CD4-positive, CD25-positive, alpha-beta regulatory T cell (primary cell): ENCODE results near the gene KRTAP23-1. TPM values are rescaled to one million over a fixed set of nuclear protein-coding genes. Genes with fewer than 3 reads are reported as not detected.

Experiments used
- polyA plus RNA-seq, 4 donors: library from polyadenylated mRNA; unstranded; fragments of 300-500 nt; fragmentation: Illumina TruSeq; gene quantifications; one replicate each; pipeline ENCODE4 v1.2.3, GENCODE V29; 2021
- total RNA-seq: library from RNA; stranded (reverse); gene quantifications from one replicate; pipeline ENCODE4 v1.2.3, GENCODE V29; 2022

The KRTAP23-1 gene
- total and polyA plus RNA-seq, 5 donors from 2014 or later: not detected

Other genes with a start within 250 kb of the KRTAP23-1 start
- not detected for gene CLDN17, start 181.8 kb downstream of the KRTAP23-1 start, total RNA-seq
- not detected for gene CLDN17, start 181.8 kb downstream of the KRTAP23-1 start, polyA plus RNA-seq
- gene CLDN8, start 132.5 kb downstream of the KRTAP23-1 start, total RNA-seq: not detected
- gene CLDN8, start 132.5 kb downstream of the KRTAP23-1 start, polyA plus RNA-seq: not detected
- not detected for gene KRTAP24-1, start 65.7 kb downstream of the KRTAP23-1 start, total RNA-seq
- not detected for gene KRTAP24-1, start 65.7 kb downstream of the KRTAP23-1 start, polyA plus RNA-seq
- gene KRTAP25-1, start 59.1 kb downstream of the KRTAP23-1 start, total RNA-seq: not detected
- not detected for gene KRTAP25-1, start 59.1 kb downstream of the KRTAP23-1 start, polyA plus RNA-seq
- not detected for gene KRTAP26-1, start 28.3 kb downstream of the KRTAP23-1 start, total RNA-seq
- gene KRTAP26-1, start 28.3 kb downstream of the KRTAP23-1 start, polyA plus RNA-seq: not detected
- not detected for gene KRTAP27-1, start 10.9 kb downstream of the KRTAP23-1 start, total RNA-seq
- gene KRTAP27-1, start 10.9 kb downstream of the KRTAP23-1 start, polyA plus RNA-seq: not detected
- gene KRTAP13-2, start 23.7 kb upstream of the KRTAP23-1 start, total RNA-seq: not detected
- gene KRTAP13-2, start 23.7 kb upstream of the KRTAP23-1 start, polyA plus RNA-seq: not detected
- gene KRTAP13-1, start 47.4 kb upstream of the KRTAP23-1 start, total RNA-seq: not detected
- gene KRTAP13-1, start 47.4 kb upstream of the KRTAP23-1 start, polyA plus RNA-seq: not detected
- gene KRTAP13-3, start 77.3 kb upstream of the KRTAP23-1 start, total RNA-seq: not detected
- gene KRTAP13-3, start 77.3 kb upstream of the KRTAP23-1 start, polyA plus RNA-seq: not detected
- gene KRTAP13-4, start 81.6 kb upstream of the KRTAP23-1 start, total RNA-seq: not detected
- not detected for gene KRTAP13-4, start 81.6 kb upstream of the KRTAP23-1 start, polyA plus RNA-seq
- gene KRTAP15-1, start 91.7 kb upstream of the KRTAP23-1 start, total RNA-seq: not detected
- gene KRTAP15-1, start 91.7 kb upstream of the KRTAP23-1 start, polyA plus RNA-seq: not detected
- gene KRTAP19-1, start 131.8 kb upstream of the KRTAP23-1 start, total RNA-seq: not detected
- not detected for gene KRTAP19-1, start 131.8 kb upstream of the KRTAP23-1 start, polyA plus RNA-seq
- gene KRTAP19-2, start 138.8 kb upstream of the KRTAP23-1 start, total RNA-seq: not detected
- gene KRTAP19-2, start 138.8 kb upstream of the KRTAP23-1 start, polyA plus RNA-seq: not detected
- gene KRTAP19-3, start 143.4 kb upstream of the KRTAP23-1 start, total RNA-seq: not detected
- gene KRTAP19-3, start 143.4 kb upstream of the KRTAP23-1 start, polyA plus RNA-seq: not detected
- gene KRTAP19-4, start 148.6 kb upstream of the KRTAP23-1 start, total RNA-seq: not detected
- not detected for gene KRTAP19-4, start 148.6 kb upstream of the KRTAP23-1 start, polyA plus RNA-seq
- not detected for gene KRTAP19-5, start 153.5 kb upstream of the KRTAP23-1 start, total RNA-seq
- not detected for gene KRTAP19-5, start 153.5 kb upstream of the KRTAP23-1 start, polyA plus RNA-seq
- gene KRTAP19-6, start 193.3 kb upstream of the KRTAP23-1 start, total RNA-seq: not detected
- gene KRTAP19-6, start 193.3 kb upstream of the KRTAP23-1 start, polyA plus RNA-seq: not detected
- not detected for gene KRTAP19-7, start 212.7 kb upstream of the KRTAP23-1 start, total RNA-seq
- not detected for gene KRTAP19-7, start 212.7 kb upstream of the KRTAP23-1 start, polyA plus RNA-seq
- not detected for gene KRTAP22-2, start 241.8 kb upstream of the KRTAP23-1 start, total RNA-seq
- not detected for gene KRTAP22-2, start 241.8 kb upstream of the KRTAP23-1 start, polyA plus RNA-seq
- not detected for gene KRTAP6-3, start 243.8 kb upstream of the KRTAP23-1 start, total RNA-seq
- not detected for gene KRTAP6-3, start 243.8 kb upstream of the KRTAP23-1 start, polyA plus RNA-seq